HepG2 (cell line): ENCODE measurements around the gene LTK. TPM values are rescaled to one million over a fixed set of nuclear protein-coding genes. Genes with fewer than 3 reads are reported as not detected.

Source experiments
- ATAC-seq: fragments of 200-7000 bp; cut with Tn5 transposase; 3 replicates; pipeline ENCODE4 v1.9.1; 2020; ENCODE audit warnings: mild to moderate bottlenecking, moderate library complexity
- BruUV-seq: library from RNA; stranded (reverse); fragments of 400-500 nt; replicated peaks from 2 replicates; lab custom pipeline; 2021; lab: Mats Ljungman, UMichigan
- CTCF ChIA-PET: fragments of 300-600 bp; formaldehyde crosslinking; extraction: SDS; loops from one replicate; lab custom pipeline; 2021; ENCODE audit warnings: low total read pairs, inconsistent platforms, low intra/inter-chr PET ratio; lab: Yijun Ruan, JAX
- POLR2A ChIA-PET: fragments of 350-600 bp; sonication (Branson Sonifier 250); formaldehyde crosslinking; loops from one replicate; lab custom pipeline; 2020; ENCODE audit warnings: antibody characterized with exemption, inconsistent platforms; lab: Yijun Ruan, JAX
- DNase-seq: peaks from one replicate; pipeline ENCODE4 v3.0.0-alpha.2; 2015; ENCODE audit warnings: low spot score
- FAIRE-seq: peaks from 3 replicates; lab custom pipeline; 2011; peaks lifted over from hg19 to GRCh38; lab: Jason Lieb, UNC
- H2AFZ ChIP-seq: one replicate; pipeline ENCODE4 v1.6.1; 2011; ENCODE audit warnings: low read length, inconsistent platforms
- H3K27ac ChIP-seq: fragments of 300-600 bp; 3 replicates; pipeline ENCODE4 v1.8.0; 2011; ENCODE audit warnings: mixed run types, mild to moderate bottlenecking, mixed read lengths, low read length, inconsistent platforms; ENCODE audit not compliant: insufficient read depth; ENCODE audit errors: extremely low read length
- H3K27me3 ChIP-seq, 2 experiments: fragments of 200-600 bp in 1 of 2; 2 replicates in 1 of 2; 3 replicates in 1 of 2; pipeline versions ENCODE4 v1.6.0 to v1.8.0; 2011; ENCODE audit warnings: low read length in 2 of 2, mild to moderate bottlenecking in 2 of 2, moderate library complexity in 2 of 2, inconsistent platforms in 1 of 2; ENCODE audit not compliant: insufficient read depth in 2 of 2, control insufficient read depth in 1 of 2
- H3K36me3 ChIP-seq, 2 experiments: fragments of 200-600 bp in 1 of 2; replicated peaks in 1 of 2; 2 replicates in 1 of 2; 3 replicates in 1 of 2; pipeline versions ENCODE4 v1.5.1 to v1.8.0; 2011; ENCODE audit warnings: low read length in 2 of 2, inconsistent platforms in 1 of 2; ENCODE audit not compliant: insufficient read depth in 2 of 2, control insufficient read depth in 1 of 2
- H3K4me1 ChIP-seq: 2 replicates; pipeline ENCODE4 v1.5.1; 2012; ENCODE audit warnings: low read length, inconsistent platforms; ENCODE audit not compliant: insufficient read depth
- H3K4me2 ChIP-seq: 2 replicates; pipeline ENCODE4 v1.6.0; 2011; ENCODE audit warnings: low read depth, low read length, inconsistent platforms
- H3K4me3 ChIP-seq, 3 experiments: fragments of 200-600 bp in 1 of 3; sonication (generic), shearing (Covaris generic) in 1 of 3; replicated peaks in 1 of 3; 2 replicates each; pipeline ENCODE4 v1.5.1; 2011 to 2016; ENCODE audit warnings: low read length in 3 of 3, inconsistent platforms in 2 of 3, low read depth in 2 of 3, mild to moderate bottlenecking in 2 of 3, control low read depth in 1 of 3, mixed read lengths in 1 of 3; ENCODE audit not compliant: insufficient read depth in 1 of 3
- H3K79me2 ChIP-seq: one replicate; pipeline ENCODE4 v1.6.1; 2011; ENCODE audit warnings: low read length, inconsistent platforms; ENCODE audit not compliant: insufficient read depth
- H3K9ac ChIP-seq: 2 replicates; pipeline ENCODE4 v1.6.0; 2011; ENCODE audit warnings: mild to moderate bottlenecking, low read depth, low read length, inconsistent platforms; ENCODE audit not compliant: insufficient read depth
- H3K9me3 ChIP-seq: 2 replicates; pipeline ENCODE4 v1.5.1; 2012; ENCODE audit warnings: mild to moderate bottlenecking, low read length
- H4K20me1 ChIP-seq: 2 replicates; pipeline ENCODE4 v1.6.0; 2011; ENCODE audit warnings: inconsistent platforms, mild to moderate bottlenecking, low read length, moderate library complexity; ENCODE audit not compliant: insufficient read depth
- CBFB ChIP-seq: sonication (generic); formaldehyde crosslinking; IDR thresholded peaks from 2 replicates; pipeline ENCODE4 v1.4.0; 2020; ENCODE audit warnings: missing genetic modification reagents
- CBX5 ChIP-seq: sonication (generic); formaldehyde crosslinking; IDR thresholded peaks from 2 replicates; pipeline ENCODE4 v1.4.0; 2020; ENCODE audit warnings: missing genetic modification reagents, borderline replicate concordance
- ETV5 ChIP-seq: IDR thresholded peaks from 2 replicates; pipeline ENCODE4 v1.6.1; 2018; ENCODE audit warnings: missing biosample characterization, missing genetic modification reagents, inconsistent platforms, borderline replicate concordance
- FOXA3 ChIP-seq: IDR thresholded peaks from 2 replicates; pipeline ENCODE4 v1.6.1; 2016; ENCODE audit warnings: missing genetic modification reagents, missing compliant biosample characterization
- FOXO1 ChIP-seq: sonication (generic); formaldehyde crosslinking; IDR thresholded peaks from 2 replicates; pipeline ENCODE4 v1.4.0; 2020; ENCODE audit warnings: missing genetic modification reagents
- GATAD2A ChIP-seq: IDR thresholded peaks from 2 replicates; pipeline ENCODE4 v1.6.1; 2016
- GZF1 ChIP-seq: sonication (generic); formaldehyde crosslinking; IDR thresholded peaks from 2 replicates; pipeline ENCODE4 v1.5.1; 2020; ENCODE audit warnings: mild to moderate bottlenecking, missing genetic modification reagents
- KDM5B ChIP-seq: sonication (generic); formaldehyde crosslinking; IDR thresholded peaks from 2 replicates; pipeline ENCODE4 v1.4.0; 2020; ENCODE audit warnings: missing genetic modification reagents, mild to moderate bottlenecking, borderline replicate concordance
- NFYC ChIP-seq: IDR thresholded peaks from 2 replicates; pipeline ENCODE4 v1.6.1; 2016; ENCODE audit warnings: missing genetic modification reagents, missing compliant biosample characterization
- RORA ChIP-seq: sonication (generic); formaldehyde crosslinking; IDR thresholded peaks from 2 replicates; pipeline ENCODE4 v1.5.0; 2020; ENCODE audit warnings: mild to moderate bottlenecking, missing genetic modification reagents, moderate library complexity
- SIX1 ChIP-seq: sonication (generic); formaldehyde crosslinking; IDR thresholded peaks from 2 replicates; pipeline ENCODE4 v1.4.0; 2020; ENCODE audit warnings: missing genetic modification reagents, borderline replicate concordance
- TRAFD1 ChIP-seq: sonication (generic); formaldehyde crosslinking; IDR thresholded peaks from 2 replicates; pipeline ENCODE4 v1.5.1; 2020; ENCODE audit warnings: missing genetic modification reagents, mild to moderate bottlenecking, borderline replicate concordance
- ZBTB42 ChIP-seq: sonication (generic); formaldehyde crosslinking; IDR thresholded peaks from 2 replicates; pipeline ENCODE4 v1.5.0; 2020; ENCODE audit warnings: mild to moderate bottlenecking, missing genetic modification reagents
- ZFP82 ChIP-seq: sonication (generic); formaldehyde crosslinking; IDR thresholded peaks from 2 replicates; pipeline ENCODE4 v1.5.1; 2020; ENCODE audit warnings: mild to moderate bottlenecking, missing genetic modification reagents, borderline replicate concordance
- ZNF605 ChIP-seq: sonication (generic); formaldehyde crosslinking; IDR thresholded peaks from 2 replicates; pipeline ENCODE4 v1.8.0; 2022; ENCODE audit warnings: mild to moderate bottlenecking, missing genetic modification reagents
- ZNF816 ChIP-seq: sonication (generic); formaldehyde crosslinking; IDR thresholded peaks from 2 replicates; pipeline ENCODE4 v1.8.0; 2022; ENCODE audit warnings: missing genetic modification reagents, mild to moderate bottlenecking, borderline replicate concordance
- ZSCAN21 ChIP-seq: sonication (generic); formaldehyde crosslinking; IDR thresholded peaks from 2 replicates; pipeline ENCODE4 v1.8.0; 2022; ENCODE audit warnings: mild to moderate bottlenecking, missing genetic modification reagents, moderate library complexity, borderline replicate concordance
- WGBS: methylation state at CpG from one replicate; pipeline ENCODE4 v1.1.6; 2017; ENCODE audit warnings: low lambda C conversion rate; 5-methylcytosine and 5-hydroxymethylcytosine counted together
- in situ Hi-C: cut with HindIII; loops from 2 replicates; pipeline ENCODE4 v1.10.0; 2017; ENCODE audit warnings: low pct_unique_long_range_greater_than_20kb; ENCODE audit not compliant: extremely low pct_ligation_motif_present
- intact Hi-C: fragments of 100-400 bp; cut with micrococcal nuclease; formaldehyde crosslinking; loops from one replicate; pipeline ENCODE4 v1.10.0; 2022; ENCODE audit not compliant: unreplicated experiment
- polyA plus RNA-seq, 8 experiments: library from polyadenylated mRNA; depleted of rRNA in 3 of 8; stranded (reverse) in 7 of 8; unstranded in 1 of 8; fragments of >200 nt; fragmentation: Illumina TruSeq in 4 of 8; extraction: Trizol in 4 of 8; gene quantifications; 2 replicates each; pipeline versions ENCODE4 v1.2.1 to v1.2.3, GENCODE V29; 2011 to 2016; ENCODE audit warnings: low read depth in 4 of 8, missing spikeins in 1 of 8, mixed read lengths in 1 of 8; ENCODE audit not compliant: insufficient read depth in 1 of 8
- total RNA-seq, 5 experiments: library from RNA; depleted of rRNA; stranded (reverse); fragments of >200 nt; fragmentation: Illumina TruSeq; extraction: Trizol; gene quantifications; 2 replicates each; pipeline ENCODE4 v1.2.3, GENCODE V29; 2016; ENCODE audit warnings: low read depth in 1 of 5
- TF ChIP-seq, protein P1 (sequence below): IDR thresholded peaks from 2 replicates; pipeline ENCODE4 v1.6.1; 2016; ENCODE audit warnings: missing genetic modification reagents, missing compliant biosample characterization

The LTK gene
- total and polyA plus RNA-seq, 2 of the 13 experiments (the other 11 are each of a cell fraction or from before 2014, with no cell fraction given), result 0.01 TPM; not detected in 1

DNA sequence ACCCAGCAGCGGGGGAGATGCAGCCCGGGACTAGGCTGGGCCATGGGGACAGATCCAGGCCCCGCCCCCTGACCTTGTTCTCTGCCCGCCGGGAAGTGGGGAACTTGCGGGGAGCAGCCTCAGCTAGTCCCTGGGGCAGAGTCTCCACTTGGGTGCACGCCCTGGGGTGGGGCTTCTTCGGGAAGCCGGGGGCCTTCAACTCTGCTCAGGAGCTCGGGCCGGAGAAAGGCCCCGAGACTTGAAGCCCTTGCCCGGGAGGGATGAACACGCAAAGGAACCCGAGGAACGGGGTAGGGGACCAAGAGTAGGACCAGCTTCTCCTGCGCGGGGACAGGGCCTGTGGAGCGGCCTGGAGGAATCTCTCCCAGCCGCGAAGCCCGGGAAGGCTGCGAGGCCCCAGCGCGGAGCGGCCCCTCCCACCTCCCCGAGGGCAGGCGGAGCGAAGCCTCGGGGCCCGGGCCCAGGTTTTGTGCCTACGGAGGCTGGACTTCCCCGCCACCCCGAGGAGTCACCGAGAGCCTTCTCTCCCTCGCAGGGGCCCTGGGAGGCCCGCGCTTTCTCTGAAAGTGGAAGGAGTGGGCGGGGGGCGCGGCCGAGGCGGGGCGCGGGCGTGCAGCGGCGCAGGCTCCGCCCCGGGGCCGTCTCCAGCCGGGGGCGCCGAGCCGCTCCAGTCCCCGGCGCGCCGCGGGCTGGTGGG lies 20.3 kb downstream of the LTK start, which contains the start of gene ITPKA (continued):
- TF ChIP-seq ZSCAN21, result no peak

GRCh38 chr15:41492597-41493204 lies 20.9 kb downstream of the LTK start:
- peak overlapping the region; percentile 94 for H3K4me2 ChIP-seq
- H3K27me3 ChIP-seq, result no peaks in the 10 kb centered on the region
- H3K9me3 ChIP-seq, result no peaks in the 10 kb centered on the region
- H3K4me3 ChIP-seq, result peak overlapping the region; percentile 58 to 85 (median 78); a peak in 5 of 6 replicates
- ChIA-PET POLR2A (interaction anchor here (0.6 to 1.9 kb wide), 15 partner anchors 9 to 128 kb away, joined by 3 to 15 read pairs (median 5); partner anchors contain the start of gene RPAP1), CTCF (no interaction called here)
- 18% methylated on average over 8 of the region's 15 CpGs for WGBS
- intact Hi-C loops, result loop anchor here (2.0 to 5.0 kb wide), 2 partner anchors 130 to 210 kb away; no protein-coding TSS in a partner anchor
- ATAC-seq (no peak), FAIRE-seq (no peak), DNase-seq (no peak)
- H2AFZ ChIP-seq, result peak overlapping the region; percentile 8
- no peaks in the 10 kb centered on the region; a peak in 1 of 5 replicates for H3K36me3 ChIP-seq
- peaks cover 32% of the 10 kb centered on the region for H3K79me2 ChIP-seq
- TSS peak; percentile 54 for BruUV-seq
- peak overlapping the region; percentile 97 for H3K27ac ChIP-seq
- peak overlapping the region; percentile 86 for H3K9ac ChIP-seq
- no peaks in the 10 kb centered on the region for H4K20me1 ChIP-seq
- H3K4me1 ChIP-seq, result peaks cover 29% of the 10 kb centered on the region
- in situ Hi-C loops, result no loop called here
- 0 out of 2 replicates have a peak, but pooled peaks have one; percentile 5 for TF ChIP-seq ETV5 (CRISPR knock-in tag)
- 0 out of 2 replicates have a peak, but pooled peaks have one; percentile 14 for TF ChIP-seq SIX1 (CRISPR knock-in tag)
- TF ChIP-seq CBX5, result 0 out of 2 replicates have a peak, but pooled peaks have one; percentile 38
- no peak for TF ChIP-seq RORA
- TF ChIP-seq CBFB (CRISPR knock-in tag), result 0 out of 2 replicates have a peak, but pooled peaks have one; percentile 26
- TF ChIP-seq GATAD2A (CRISPR knock-in tag), result no peak
- TF ChIP-seq TRAFD1 (CRISPR knock-in tag), result peak; percentile 12; the same call in 1 of the 2 replicates
- TF ChIP-seq GZF1, result no peak
- TF ChIP-seq NFYC (CRISPR knock-in tag), result 0 out of 2 replicates have a peak, but pooled peaks have one; percentile 9
- TF ChIP-seq ZFP82 (CRISPR knock-in tag), result 0 out of 2 replicates have a peak, but pooled peaks have one; percentile 14
- 0 out of 2 replicates have a peak, but pooled peaks have one; percentile 20 for TF ChIP-seq ZNF816 (CRISPR knock-in tag)
- TF ChIP-seq FOXO1 (CRISPR knock-in tag), result 0 out of 2 replicates have a peak, but pooled peaks have one; percentile 13
- peak; percentile 18; the same call in 1 of the 2 replicates for TF ChIP-seq FOXA3
- no peak for TF ChIP-seq ZNF605 (CRISPR knock-in tag)
- TF ChIP-seq, protein P1, sequence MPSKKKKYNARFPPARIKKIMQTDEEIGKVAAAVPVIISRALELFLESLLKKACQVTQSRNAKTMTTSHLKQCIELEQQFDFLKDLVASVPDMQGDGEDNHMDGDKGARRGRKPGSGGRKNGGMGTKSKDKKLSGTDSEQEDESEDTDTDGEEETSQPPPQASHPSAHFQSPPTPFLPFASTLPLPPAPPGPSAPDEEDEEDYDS, result peak; percentile 76; the same call in 1 of the 2 replicates
- no peak for TF ChIP-seq ZBTB42 (CRISPR knock-in tag)
- peak; percentile 7; the same call in 1 of the 2 replicates for TF ChIP-seq KDM5B (CRISPR knock-in tag)
